ENCODE data around the gene CYTH1. TPM values are rescaled to one million over a fixed set of nuclear protein-coding genes. Genes with fewer than 3 reads are reported as not detected.

The CYTH1 gene
- total and polyA plus RNA-seq, 2 donors (not counting 1 experiment from before 2014, with no cell fraction given) = 255 to 353 TPM

- POLR2A ChIA-PET = no interaction called here
- H3K27me3 Mint-ChIP-seq = peaks cover 3% of the 10 kb centered on the region
Measured at GRCh38 chr17:78641243-78641642, 140.8 kb downstream of the CYTH1 start.

GRCh38 chr17:78640700-78641099 is 141.4 kb downstream of the CYTH1 start:
- no peak overlapping the region for H3K9ac ChIP-seq (ENCODE audit: low read length)
- TF ChIP-seq EZH2 (IDR thresholded peaks at IDR 0.05; ENCODE audit: borderline replicate concordance, insufficient read depth, low read depth, low read length, poor library complexity, severe bottlenecking) (no peak), CTCF (IDR thresholded peaks at IDR 0.05) (no peak)
- H4K20me1 ChIP-seq (ENCODE audit: control insufficient read depth, insufficient read depth, low read length, poor library complexity, severe bottlenecking) = no peaks in the 10 kb centered on the region
- intact Hi-C loops (cut with micrococcal nuclease) = no loop called here
- ChIA-PET POLR2A (no interaction called here), CTCF (no interaction called here)
- Mint-ChIP-seq H3K4me3 (no peak overlapping the region), H3K4me1 (peaks cover 13% of the 10 kb centered on the region), H3K9me3 (ENCODE audit: insufficient read depth) (no peaks in the 10 kb centered on the region), H3K27me3 (peaks cover 3% of the 10 kb centered on the region), H3K27ac (no peak overlapping the region)
- 93% methylated on average over 3 of the region's 4 CpGs for WGBS (ENCODE audit: insufficient coverage)
- no peak overlapping the region for H3K27ac ChIP-seq (ENCODE audit: low read length in 2 of 2)
- peaks cover 5 to 12% of the 10 kb centered on the region in 2 donors for H3K4me1 ChIP-seq (ENCODE audit: control insufficient read depth in 2 of 2, insufficient read depth in 2 of 2, low read length in 2 of 2)
- no peak overlapping the region for H2AFZ ChIP-seq (ENCODE audit: insufficient read depth, low read depth, low read length, poor library complexity, severe bottlenecking)
- no peaks in the 10 kb centered on the region for H3K9me3 ChIP-seq (ENCODE audit: control extremely low read depth in 1 of 3, control insufficient read depth in 2 of 3, insufficient read depth in 1 of 3, low read length in 2 of 3)
- ATAC-seq (ENCODE audit: low read depth) = no peak
- no peak for DNase-seq
- H3K36me3 ChIP-seq (replicated peaks in 1 of 2; ENCODE audit: control extremely low read depth in 1 of 2, control insufficient read depth in 1 of 2, extremely low read depth in 1 of 2, insufficient read depth in 2 of 2, low read length in 1 of 2) = no peaks in the 10 kb centered on the region
- no peak overlapping the region for H3K4me3 ChIP-seq (ENCODE audit: control extremely low read depth in 1 of 5, extremely low read depth in 1 of 5, insufficient read depth in 1 of 5, low read depth in 2 of 5, low read length in 4 of 5)
- no peak overlapping the region for H3K4me2 ChIP-seq (replicated peaks; ENCODE audit: low read depth, low read length, poor library complexity, severe bottlenecking)
- H3K79me2 ChIP-seq (ENCODE audit: control insufficient read depth, insufficient read depth, low read length) = no peaks in the 10 kb centered on the region
- H3K27me3 ChIP-seq (replicated peaks in 1 of 4; ENCODE audit: control extremely low read depth in 1 of 4, control insufficient read depth in 3 of 4, insufficient read depth in 4 of 4, low read length in 3 of 4) = no peaks in the 10 kb centered on the region

More at GRCh38 chr17:78641243-78641642, 140.8 kb downstream of the CYTH1 start:
- H3K4me1 ChIP-seq (ENCODE audit: control insufficient read depth in 2 of 2, insufficient read depth in 2 of 2, low read length in 2 of 2) = peaks cover 6 to 17% of the 10 kb centered on the region in 2 donors
- Mint-ChIP-seq H3K4me1 (peaks cover 19% of the 10 kb centered on the region), H3K4me3 (no peak overlapping the region), H3K9me3 (ENCODE audit: insufficient read depth) (no peaks in the 10 kb centered on the region), H3K27ac (no peak overlapping the region)
- no peak for TF ChIP-seq EZH2 (IDR thresholded peaks at IDR 0.05; ENCODE audit: borderline replicate concordance, insufficient read depth, low read depth, low read length, poor library complexity, severe bottlenecking)
- ATAC-seq (ENCODE audit: low read depth) (no peak), DNase-seq (no peak)
- no peak overlapping the region for H3K9ac ChIP-seq (ENCODE audit: low read length)
- H3K27me3 ChIP-seq (replicated peaks in 1 of 4; ENCODE audit: control extremely low read depth in 1 of 4, control insufficient read depth in 3 of 4, insufficient read depth in 4 of 4, low read length in 3 of 4) = no peaks in the 10 kb centered on the region
- H4K20me1 ChIP-seq (ENCODE audit: control insufficient read depth, insufficient read depth, low read length, poor library complexity, severe bottlenecking) = no peaks in the 10 kb centered on the region
- no peaks in the 10 kb centered on the region for H3K79me2 ChIP-seq (ENCODE audit: control insufficient read depth, insufficient read depth, low read length)
- intact Hi-C loops (cut with micrococcal nuclease) = no loop called here
- H3K9me3 ChIP-seq (ENCODE audit: control extremely low read depth in 1 of 3, control insufficient read depth in 2 of 3, insufficient read depth in 1 of 3, low read length in 2 of 3) = no peaks in the 10 kb centered on the region
- CTCF ChIA-PET = no interaction called here
- 98% methylated on average over 6 of the region's 6 CpGs for WGBS (ENCODE audit: insufficient coverage)
- no peak overlapping the region for H3K4me2 ChIP-seq (replicated peaks; ENCODE audit: low read depth, low read length, poor library complexity, severe bottlenecking)
- H3K4me3 ChIP-seq (ENCODE audit: control extremely low read depth in 1 of 5, extremely low read depth in 1 of 5, insufficient read depth in 1 of 5, low read depth in 2 of 5, low read length in 4 of 5) = no peak overlapping the region
- H3K36me3 ChIP-seq (replicated peaks in 1 of 2; ENCODE audit: control extremely low read depth in 1 of 2, control insufficient read depth in 1 of 2, extremely low read depth in 1 of 2, insufficient read depth in 2 of 2, low read length in 1 of 2) = no peaks in the 10 kb centered on the region
- H2AFZ ChIP-seq (ENCODE audit: insufficient read depth, low read depth, low read length, poor library complexity, severe bottlenecking) = no peak overlapping the region
- no peak overlapping the region for H3K27ac ChIP-seq (ENCODE audit: low read length in 2 of 2)

All from B cell (primary cell).